ENCODE results near the gene TRIM47. TPM values are rescaled to one million over a fixed set of nuclear protein-coding genes. Genes with fewer than 3 reads are reported as not detected.
A peak's percentile ranks its signal among the peaks of the same experiment; 100 is the strongest.
"Not testable (repeated sequence)": the region's sequence is repeated elsewhere in the genome, so short reads cannot be mapped to it uniquely, and the experiment has no call there.

TRIM47 gene
- total RNA-seq, 1 donor from 2014 or later = 39.4 TPM

DNA sequence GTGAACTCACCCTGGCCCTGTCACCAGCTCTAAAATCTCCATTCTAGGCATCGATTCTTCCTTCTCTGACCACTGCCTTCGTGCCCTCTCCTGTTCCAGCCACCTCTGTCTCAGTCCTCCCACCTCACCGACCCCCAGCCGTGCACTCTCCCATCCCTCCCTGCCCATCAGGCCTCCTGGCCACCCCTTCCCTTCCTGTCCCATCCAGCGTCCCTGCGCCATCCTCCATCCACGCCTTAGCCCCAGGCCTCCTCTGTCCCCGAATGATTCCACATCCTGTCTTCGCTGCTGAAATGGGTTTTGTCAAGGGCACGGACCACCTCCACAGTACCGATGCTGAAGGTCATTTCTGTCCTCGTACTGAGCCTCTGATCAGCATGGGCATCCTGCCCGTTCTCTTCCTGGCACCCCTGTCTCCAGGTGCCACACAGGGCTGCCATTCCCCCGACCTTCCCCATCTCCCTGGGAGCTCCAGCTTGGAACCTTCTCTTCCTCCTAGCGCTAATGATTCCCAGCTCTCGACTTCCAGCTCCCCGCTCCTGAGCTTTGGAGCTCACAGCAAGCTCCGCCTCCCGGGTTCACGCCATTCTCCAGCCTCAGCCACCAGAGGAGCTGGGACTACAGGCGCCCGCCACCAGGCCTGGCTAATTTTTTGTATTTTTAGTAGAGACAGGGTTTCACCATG, 15.8 kb upstream of the TRIM47 start:
- no peak for DNase-seq (ENCODE audit: missing footprints)
- ATAC-seq = no peak
- intact Hi-C loops (cut with DNase I) = loop anchor here (1.0 kb wide), 1 partner anchor 12 kb away; no protein-coding TSS in a partner anchor

DNA sequence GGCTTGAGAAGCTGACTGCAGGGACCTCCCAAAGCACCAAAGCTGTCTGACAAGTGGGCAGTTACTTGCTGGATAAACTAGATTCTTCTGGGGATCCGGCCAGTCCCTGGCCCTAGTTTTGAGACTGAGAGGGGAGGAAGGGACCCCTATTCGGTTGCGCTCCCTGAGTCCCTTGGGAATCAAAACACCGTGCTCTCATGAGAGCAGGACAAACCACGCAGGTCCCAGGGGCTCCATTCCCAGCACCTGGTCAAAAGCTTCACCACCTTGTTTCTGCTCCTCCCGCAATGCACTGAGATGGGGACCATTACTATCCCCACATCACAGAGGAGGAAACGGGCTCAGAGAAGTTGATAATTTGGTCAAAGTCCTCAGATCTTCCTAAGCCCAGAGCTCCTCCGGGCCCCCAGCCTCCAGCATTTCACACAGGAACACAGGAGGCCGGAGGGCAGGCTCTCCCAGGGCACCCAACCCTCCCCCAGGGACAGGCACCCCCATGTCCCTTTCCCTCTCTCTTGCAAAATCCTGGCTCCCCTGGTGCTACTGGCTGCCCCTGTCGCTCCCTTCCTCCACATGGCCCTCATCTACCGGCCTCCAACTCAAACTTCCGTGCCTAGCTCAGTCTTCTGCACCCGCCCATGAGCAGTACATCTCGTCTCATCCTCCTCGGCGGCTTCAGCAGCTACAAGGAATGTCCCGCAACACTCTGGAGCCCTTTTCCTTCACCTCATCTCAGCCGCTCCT, 15.1 kb upstream of the TRIM47 start:
- no peak for DNase-seq (ENCODE audit: missing footprints)
- intact Hi-C loops (cut with DNase I) = loop anchor here (1.0 kb wide), 1 partner anchor 11 kb away; no protein-coding TSS in a partner anchor

DNA sequence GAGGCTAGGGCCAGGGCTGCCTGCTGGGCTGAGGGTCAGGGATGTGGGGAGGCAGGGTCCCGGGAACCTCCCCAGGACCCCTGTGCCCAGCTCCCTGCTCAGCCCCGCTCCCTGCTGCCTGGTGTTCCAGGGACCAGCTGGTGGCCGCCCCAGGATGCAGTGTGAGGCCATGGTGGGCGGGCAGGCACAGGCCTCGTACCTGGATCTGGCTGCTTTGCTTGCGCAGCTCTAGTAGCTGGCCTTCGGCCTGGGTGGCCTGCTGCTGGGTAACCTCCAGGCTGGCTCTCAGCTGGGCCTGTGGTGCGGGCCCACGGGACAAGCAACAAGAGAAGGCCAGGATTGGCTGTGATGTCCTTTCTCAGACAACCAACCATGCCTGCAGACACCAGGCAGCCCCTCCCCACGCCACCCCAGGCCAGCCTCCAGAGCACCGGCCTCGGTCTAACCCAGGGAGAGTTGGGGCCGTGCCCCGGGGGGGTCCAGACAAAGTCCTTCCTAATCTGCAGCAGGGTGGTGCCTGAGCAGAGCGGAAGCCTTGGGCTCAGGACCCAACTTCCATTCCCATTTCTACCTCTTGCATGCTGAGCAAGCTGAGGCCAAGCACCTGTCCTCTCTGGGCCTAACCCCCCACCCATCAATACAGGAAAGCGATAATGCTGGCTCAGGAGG, 14.3 kb upstream of the TRIM47 start:
- ATAC-seq (no peak), DNase-seq (ENCODE audit: missing footprints) (no peak)
- intact Hi-C loops (cut with DNase I) = no loop called here

More for the DNA sequence above, 15.1 kb upstream of the TRIM47 start:
- ATAC-seq = no peak

DNA sequence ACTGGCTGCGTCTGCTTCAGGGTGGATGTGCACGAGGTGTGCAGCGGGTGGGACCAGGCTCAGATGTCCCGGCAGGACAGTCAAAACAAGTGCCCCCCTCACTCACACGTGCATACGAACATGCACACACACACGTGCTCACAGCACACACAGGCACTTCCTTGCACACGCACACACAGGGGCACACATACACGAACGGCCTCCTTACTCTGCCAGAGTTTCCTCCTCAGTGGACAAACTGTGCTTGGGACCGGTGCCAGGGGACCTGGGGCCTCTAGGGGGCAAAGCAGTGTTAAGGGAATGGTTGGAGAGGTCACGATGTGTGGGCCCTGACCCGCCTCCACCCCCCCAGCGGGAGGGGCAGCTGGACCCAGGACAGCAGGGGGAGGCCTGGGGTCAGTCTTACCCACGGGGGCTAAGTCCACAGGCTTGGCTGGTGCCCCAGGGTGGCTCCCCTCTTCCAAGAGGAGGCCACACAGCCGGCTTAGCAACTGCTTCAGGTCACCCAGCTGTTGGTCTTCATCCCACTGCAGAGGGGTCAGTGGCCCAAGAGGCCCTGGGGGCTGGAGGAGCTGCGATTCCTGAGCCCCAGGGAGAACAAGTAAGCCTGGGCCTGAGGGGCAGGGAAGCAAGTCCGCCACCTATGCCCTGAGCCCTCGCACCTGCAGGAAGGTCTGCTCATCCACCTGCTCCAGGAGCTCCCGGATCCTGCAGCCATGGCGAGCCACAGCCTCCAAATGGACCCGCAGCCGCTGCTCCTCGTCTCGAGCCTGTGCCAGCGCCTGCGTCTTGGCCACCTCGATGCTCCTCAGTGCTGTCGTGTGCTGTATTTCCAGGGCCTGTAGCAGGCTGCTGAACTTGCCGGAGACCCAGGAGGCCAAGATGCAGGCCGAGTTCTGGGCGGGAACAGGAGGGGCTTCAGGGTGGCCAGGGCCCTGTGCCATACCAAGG, 13.5 kb upstream of the TRIM47 start:
- no peak for ATAC-seq
- intact Hi-C loops (cut with DNase I) = no loop called here
- DNase-seq (ENCODE audit: missing footprints) = no peak

DNA sequence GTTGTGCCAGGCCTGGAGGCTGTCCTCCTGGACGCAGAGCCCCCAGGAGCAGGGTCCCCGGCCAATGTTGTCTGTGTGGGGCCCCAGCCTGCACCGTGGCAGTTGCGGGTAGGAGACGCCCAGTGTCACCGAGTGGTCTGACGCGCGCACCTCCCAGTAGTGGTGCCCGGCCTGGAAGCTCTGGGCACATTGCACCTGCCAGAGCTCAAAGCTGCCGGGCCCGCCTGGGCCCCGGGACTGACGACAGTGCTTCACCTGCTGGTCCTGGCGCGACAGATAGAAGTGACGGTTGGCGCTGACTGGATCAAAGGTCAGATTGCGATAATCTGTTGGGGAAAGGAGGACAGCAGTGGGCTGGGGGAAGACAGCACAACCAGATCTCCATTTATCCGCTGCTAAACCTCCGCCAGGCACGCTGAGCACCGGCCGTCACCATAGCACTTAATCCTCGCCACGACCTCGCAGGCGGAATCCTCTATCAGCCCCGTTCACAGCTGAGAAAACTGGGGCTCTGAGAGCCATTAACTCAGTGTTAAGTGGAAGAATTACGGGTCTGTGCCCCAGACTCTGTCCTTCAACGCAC, 12.7 kb upstream of the TRIM47 start:
- DNase-seq (ENCODE audit: missing footprints) = no peak
- intact Hi-C loops (cut with DNase I) = no loop called here

DNA sequence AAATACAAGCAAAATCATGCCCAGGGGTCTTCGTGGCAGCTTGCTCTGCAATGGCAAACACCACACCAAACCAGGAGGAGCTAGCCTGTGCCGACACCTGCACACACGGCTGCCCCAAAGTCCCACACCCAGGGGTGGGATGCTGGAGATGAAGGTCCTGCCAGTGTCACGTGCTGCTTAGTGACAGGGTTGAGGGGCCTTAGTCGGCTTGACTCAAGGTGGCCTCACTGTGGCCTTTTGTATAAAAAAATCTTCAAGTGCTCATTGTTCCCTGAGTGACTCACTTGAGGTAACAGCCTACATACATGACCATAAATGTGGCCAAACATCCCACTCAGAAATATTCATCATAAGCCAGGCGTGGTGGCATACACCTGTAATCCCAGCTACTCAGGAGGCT, 11.1 kb upstream of the TRIM47 start:
- ATAC-seq = no peak
- intact Hi-C loops (cut with DNase I) = no loop called here
- no peak for DNase-seq (ENCODE audit: missing footprints)

More for the DNA sequence above, 12.7 kb upstream of the TRIM47 start:
- no peak for ATAC-seq

DNA sequence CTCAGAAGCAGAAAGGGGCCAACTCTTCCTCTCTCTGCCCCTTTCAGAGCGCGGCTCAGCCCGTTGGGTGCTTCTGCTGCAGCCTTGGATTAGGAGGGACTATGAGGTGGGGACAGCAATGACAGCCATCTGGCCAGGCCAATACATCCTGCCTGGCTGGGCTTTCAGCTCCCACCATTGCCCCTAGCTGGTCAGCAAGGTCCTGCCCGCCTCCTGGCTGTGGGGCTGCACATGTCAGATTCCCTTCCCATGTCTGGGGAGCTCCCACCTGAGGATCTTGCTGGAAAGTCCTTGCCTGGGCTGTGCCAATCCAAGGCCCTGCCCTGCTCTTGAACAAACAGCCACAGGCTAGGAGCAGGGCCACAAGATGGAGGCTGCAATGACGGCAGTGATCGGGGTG, 10.1 kb upstream of the TRIM47 start:
- DNase-seq (ENCODE audit: missing footprints) (no peak), ATAC-seq (no peak)
- intact Hi-C loops (cut with DNase I) = no loop called here

DNA sequence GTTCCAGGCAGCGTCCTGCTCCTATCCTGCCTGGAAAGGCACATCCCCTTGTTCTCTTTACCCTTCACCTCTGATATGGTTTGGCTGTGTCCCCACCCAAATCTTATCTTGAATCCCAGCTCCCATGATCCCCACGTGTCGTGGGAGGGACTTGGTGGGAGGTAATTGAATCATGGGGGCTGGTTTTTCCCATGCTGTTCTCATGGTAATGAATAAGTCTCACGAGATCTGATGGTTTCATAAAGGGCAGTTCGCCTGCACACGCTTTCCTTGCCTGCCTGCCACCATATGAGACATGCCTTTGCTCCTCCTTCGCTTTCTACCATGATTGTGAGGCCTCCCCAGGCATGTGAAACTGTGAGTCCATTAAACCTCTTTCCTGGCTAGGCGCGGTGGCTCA, 7.5 kb upstream of the TRIM47 start:
- DNase-seq (ENCODE audit: missing footprints); intact Hi-C loops (cut with DNase I); ATAC-seq: not testable (repeated sequence)

DNA sequence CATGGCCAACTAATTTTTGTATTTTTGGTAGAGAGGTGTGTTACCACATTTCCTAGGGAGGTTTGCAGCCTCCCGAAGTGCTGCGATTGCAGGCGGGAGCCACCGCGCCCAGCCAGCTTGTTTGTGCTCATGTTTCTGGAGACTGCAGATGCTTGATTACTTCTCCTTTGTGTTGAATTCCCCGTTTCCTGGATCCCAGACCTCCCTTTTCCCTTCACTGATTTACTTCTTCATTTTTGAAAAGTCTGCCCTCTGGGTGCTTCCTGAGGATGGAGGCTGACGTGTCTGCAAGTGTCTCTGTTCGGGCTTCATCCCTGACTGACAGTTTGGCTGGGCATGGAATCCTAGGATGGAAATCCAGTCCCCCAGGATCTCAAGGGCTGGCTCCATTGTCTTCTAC, 7.0 kb upstream of the TRIM47 start:
- intact Hi-C loops (cut with DNase I) = no loop called here
- DNase-seq (ENCODE audit: missing footprints) = no peak
- no peak for ATAC-seq

DNA sequence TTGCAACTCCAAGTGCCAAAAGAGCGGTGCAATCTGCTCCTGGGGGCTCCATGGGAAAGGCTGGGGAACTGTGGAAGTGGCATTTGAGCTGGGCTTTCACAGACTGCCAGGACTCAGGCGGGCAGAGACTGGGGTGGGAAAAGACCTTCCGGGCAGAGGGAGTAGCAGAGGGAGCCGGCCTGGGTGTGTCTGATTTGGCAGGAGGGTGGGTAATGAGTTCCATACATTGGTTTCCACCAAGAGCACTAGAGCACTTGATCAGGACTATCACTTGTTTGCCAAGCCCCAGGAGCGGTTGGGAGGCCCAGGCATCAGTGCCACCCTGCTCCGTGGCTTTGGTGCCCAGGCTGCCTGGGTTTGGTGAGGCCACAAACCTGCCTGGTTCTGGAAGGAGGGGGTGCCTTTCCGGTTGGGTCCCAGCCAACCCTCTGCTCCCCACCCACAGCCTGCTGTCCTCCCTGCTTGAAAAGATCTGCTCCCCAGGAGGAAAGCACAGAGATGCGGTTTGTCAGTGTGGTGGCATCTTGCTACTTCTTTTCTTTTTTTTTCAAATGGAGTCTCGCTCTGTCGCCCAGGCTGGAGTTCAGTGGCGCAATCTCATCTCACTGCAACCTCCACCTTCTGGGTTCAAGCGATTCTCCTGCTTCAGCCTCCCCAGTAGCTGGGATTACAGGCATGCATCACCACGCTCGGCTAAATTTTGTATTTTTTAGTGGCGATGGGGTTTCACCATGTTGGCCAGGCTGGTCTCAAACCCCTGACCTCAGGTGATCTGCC, 3.5 kb upstream of the TRIM47 start:
- ATAC-seq = no peak
- intact Hi-C loops (cut with DNase I) = loop anchor here (1.0 kb wide), 1 partner anchor 12 kb away; no protein-coding TSS in a partner anchor
- no peak for DNase-seq (ENCODE audit: missing footprints)

DNA sequence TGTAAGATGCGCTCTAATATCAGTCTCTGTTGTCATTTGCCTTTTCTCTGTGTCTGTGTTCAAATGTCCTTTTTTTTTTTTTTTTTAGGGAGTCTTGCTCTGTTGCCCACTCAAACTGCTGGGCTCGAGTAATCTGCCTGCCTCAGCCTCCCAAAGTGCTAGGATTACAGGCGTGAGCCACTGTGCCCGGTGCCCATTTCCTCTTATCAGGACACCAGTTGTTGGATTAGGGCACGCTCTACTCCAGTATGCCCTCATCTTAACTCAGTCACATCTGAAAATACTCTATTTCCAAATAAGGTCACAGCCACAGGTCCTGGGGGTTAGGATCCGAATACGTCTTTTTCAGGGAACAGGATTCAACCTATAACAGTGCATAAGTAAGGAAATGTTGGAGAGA, 1.9 kb upstream of the TRIM47 start:
- ATAC-seq = no peak
- no peak for DNase-seq (ENCODE audit: missing footprints)
- intact Hi-C loops (cut with DNase I) = no loop called here

DNA sequence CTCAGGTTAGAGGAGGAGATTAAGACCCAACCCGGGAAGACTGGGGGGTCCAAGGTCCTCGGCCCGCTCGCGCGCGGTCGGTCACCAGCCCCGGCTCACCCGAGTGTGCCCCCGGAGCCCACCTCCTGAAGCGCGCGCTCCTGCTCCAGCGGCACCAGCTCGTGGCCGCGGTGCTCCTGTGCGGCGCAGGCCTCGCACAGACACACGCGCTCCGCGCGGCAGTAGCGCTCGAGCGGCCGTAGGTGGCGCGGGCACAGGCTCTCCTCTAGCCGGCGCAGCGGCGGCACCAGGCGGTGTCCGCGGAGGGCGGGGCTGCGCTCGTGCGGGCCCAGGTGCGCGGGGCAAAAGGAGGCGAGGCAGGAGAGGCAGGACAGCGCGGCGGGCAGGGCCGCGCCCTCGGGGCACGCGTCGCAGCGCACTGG, 618 bp downstream of the TRIM47 start:
- DNase-seq (ENCODE audit: missing footprints) (peak; percentile 88), ATAC-seq (peak; percentile 68)
- intact Hi-C loops (cut with DNase I) = loop anchor here (2.0 to 5.0 kb wide), 2 partner anchors 19 to 100 kb away; partner anchors contain the start of gene TRIM65

DNA sequence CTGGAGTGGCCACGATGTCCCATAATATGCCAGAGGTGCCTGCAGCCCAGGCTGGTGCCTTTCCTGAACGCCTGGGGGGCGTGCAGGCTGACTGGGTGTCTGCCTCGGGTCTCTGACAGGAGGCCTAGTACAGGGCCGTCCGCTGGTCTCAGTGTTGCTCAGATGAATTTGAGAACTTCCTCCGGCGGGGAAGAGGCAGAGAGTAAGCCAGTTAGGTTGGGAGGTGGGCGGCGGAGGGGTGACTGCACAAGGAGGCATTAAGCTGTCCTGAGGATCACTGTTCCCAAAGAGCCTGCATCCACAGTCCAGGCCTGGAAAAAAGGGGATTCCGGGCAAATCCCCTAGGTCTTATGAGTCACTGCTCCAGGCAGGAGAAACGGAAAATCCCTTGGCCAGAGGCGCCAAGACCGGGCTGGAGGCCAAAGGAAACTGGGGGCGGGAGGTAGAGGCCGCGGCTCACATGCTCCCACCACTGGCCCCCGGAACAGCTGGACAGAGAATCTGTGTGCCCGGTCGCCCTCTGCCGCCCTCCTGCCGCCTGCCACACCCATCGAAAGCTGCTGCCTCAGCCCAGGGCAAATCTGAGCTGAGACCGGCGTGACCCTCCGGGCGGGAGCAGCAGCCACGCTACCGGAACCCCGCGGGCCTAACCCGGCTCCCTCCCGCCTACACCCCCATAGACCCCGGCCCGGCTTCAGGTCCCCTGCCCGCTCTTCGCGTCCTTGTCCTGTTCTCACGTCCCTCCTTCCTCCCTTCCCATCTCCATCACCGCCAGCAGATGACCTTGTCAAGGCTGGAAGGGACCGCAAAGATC, 1.2 kb downstream of the TRIM47 start:
- peak; percentile 94 for DNase-seq (ENCODE audit: missing footprints)
- intact Hi-C loops (cut with DNase I) = loop anchor here (2.0 to 5.0 kb wide), 2 partner anchors 20 to 100 kb away; partner anchors contain the start of gene TRIM65
- peak; percentile 66 for ATAC-seq

DNA sequence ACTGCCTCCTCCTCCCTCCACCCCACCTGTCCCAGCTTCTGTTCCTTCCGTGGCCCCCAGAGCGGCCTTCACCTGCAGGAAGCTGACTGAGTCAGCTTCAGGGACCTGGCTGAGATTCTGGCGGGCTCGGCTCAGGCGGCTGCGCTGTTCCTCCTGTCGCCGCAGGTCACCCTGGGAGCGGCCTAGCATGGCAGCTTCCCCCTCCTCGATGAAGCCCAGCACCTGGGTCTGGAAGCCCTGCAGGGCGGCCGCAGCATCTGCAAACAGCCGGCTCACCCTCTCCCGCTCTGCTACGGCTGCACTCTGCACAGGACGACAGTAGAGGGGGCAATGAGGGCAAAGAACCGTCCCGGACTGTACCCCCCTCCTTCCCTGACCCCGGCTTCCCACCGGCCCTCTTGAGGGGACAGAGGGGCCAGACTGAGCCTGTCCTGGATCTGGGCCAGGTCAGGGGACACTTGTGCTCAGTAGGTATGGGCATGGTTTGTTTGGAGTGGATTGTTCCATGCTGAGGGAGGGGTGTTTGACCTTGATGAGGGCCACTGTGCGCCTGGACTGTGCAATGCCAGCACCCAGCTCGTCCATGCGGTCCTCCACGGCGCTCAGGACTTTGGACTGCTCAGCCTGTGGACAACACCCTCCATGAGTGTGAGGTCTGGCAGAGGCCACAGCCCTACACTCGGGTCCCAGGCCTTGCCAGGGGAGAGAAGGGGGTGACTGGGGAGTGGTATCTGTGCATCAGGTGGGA, 2.0 kb downstream of the TRIM47 start:
- intact Hi-C loops (cut with DNase I) = loop anchor here (2.0 to 5.0 kb wide), 2 partner anchors 20 to 99 kb away; partner anchors contain the start of gene TRIM65
- DNase-seq (ENCODE audit: missing footprints) = peak; percentile 77
- ATAC-seq = peak; percentile 4

DNA sequence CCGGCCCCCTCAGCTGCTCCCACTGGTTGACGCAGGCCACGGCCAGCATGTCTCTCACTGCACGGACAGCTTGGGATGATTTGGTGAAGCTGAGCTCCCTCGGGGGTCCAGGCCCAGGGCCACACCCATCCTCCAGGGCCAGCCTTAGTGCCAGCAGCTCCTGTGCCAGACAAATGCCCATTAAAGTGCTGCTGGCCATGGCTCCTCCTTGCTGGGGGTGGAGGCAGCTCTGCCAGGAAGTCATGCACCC, 2.5 kb downstream of the TRIM47 start:
- no peak for ATAC-seq
- intact Hi-C loops (cut with DNase I) = loop anchor here (2.0 to 5.0 kb wide), 2 partner anchors 21 to 99 kb away; partner anchors contain the start of gene TRIM65
- no peak for DNase-seq (ENCODE audit: missing footprints)

All from Right ventricle myocardium inferior (tissue), 1 donor.